ENCODE results near the gene GJC3. TPM values are rescaled to one million over a fixed set of nuclear protein-coding genes. Genes with fewer than 3 reads are reported as not detected.

Gene GJC3
- total and polyA plus RNA-seq, 2 of the 13 experiments (the other 11 are each of a cell fraction or from before 2014, with no cell fraction given), result 0.75 to 1.4 TPM

- ATAC-seq, result peak; percentile 99
- Histone ChIP-seq H3K9me3 (ENCODE audit: low read length) (no peaks in the 10 kb centered on the region), H3K9ac (ENCODE audit: insufficient read depth, low read depth, low read length) (peak within 1 kb of the TSS; percentile 94), H3K4me3 (replicated peaks in 1 of 3; ENCODE audit: insufficient read depth in 1 of 3, low read depth in 2 of 3, low read length in 3 of 3) (peak within 1 kb of the TSS; percentile 82 to 90 (median 86)), H3K4me1 (ENCODE audit: insufficient read depth, low read length) (peaks cover 35% of the 10 kb centered on the region), H3K27me3 (ENCODE audit: control insufficient read depth in 1 of 2, insufficient read depth in 2 of 2, low read length in 2 of 2) (no peaks in the 10 kb centered on the region; a peak in 1 of 5 replicates), H4K20me1 (ENCODE audit: insufficient read depth, low read length) (0 out of 2 replicates have a peak, but pooled peaks cover under 1% of the 10 kb centered on the region), H3K27ac (ENCODE audit: extremely low read length, insufficient read depth, low read length) (peak within 1 kb of the TSS; percentile 90), H3K4me2 (ENCODE audit: low read depth, low read length) (peak within 1 kb of the TSS; percentile 95), H3K36me3 (replicated peaks in 1 of 2; ENCODE audit: control insufficient read depth in 1 of 2, insufficient read depth in 2 of 2, low read length in 2 of 2) (peaks cover 6 to 20% of the 10 kb centered on the region in 2 experiments), H2AFZ (ENCODE audit: low read length) (peak within 1 kb of the TSS; percentile 90), H3K79me2 (ENCODE audit: insufficient read depth, low read length) (peaks cover 33% of the 10 kb centered on the region)
- in situ Hi-C loops (cut with HindIII; ENCODE audit: extremely low pct_ligation_motif_present, low pct_unique_long_range_greater_than_20kb), result loop anchor here (10.0 kb wide), 1 partner anchor 136 kb away; no protein-coding TSS in a partner anchor
- ChIA-PET CTCF (ENCODE audit: low intra/inter-chr PET ratio, low total read pairs) (no interaction called here), POLR2A (interaction anchor here (0.7 to 6.2 kb wide), 27 partner anchors 10 to 420 kb away, joined by 3 to 50 read pairs (median 5); partner anchors contain the start of genes AP4M1, AZGP1, FAM200A and GJC3)
- intact Hi-C loops (cut with micrococcal nuclease; ENCODE audit: unreplicated experiment), result loop anchor here (10.0 kb wide), 1 partner anchor 284 kb away; no protein-coding TSS in a partner anchor
- FAIRE-seq, result peak; percentile 42
- WGBS (ENCODE audit: low lambda C conversion rate), result 1% methylated on average over 13 of the region's 81 CpGs
- TSS peak; percentile 73 for BruUV-seq (replicated peaks)
- peak; percentile 90 for DNase-seq (ENCODE audit: low spot score)
- peak; percentile 24; the same call in 1 of the 2 replicates for TF ChIP-seq FOXC1 (CRISPR knock-in tag; IDR thresholded peaks at IDR 0.05; ENCODE audit: borderline replicate concordance)
- TF ChIP-seq ZBTB42 (CRISPR knock-in tag; IDR thresholded peaks at IDR 0.05), result 0 out of 2 replicates have a peak, but pooled peaks have one; percentile 60
- TF ChIP-seq, protein P1, sequence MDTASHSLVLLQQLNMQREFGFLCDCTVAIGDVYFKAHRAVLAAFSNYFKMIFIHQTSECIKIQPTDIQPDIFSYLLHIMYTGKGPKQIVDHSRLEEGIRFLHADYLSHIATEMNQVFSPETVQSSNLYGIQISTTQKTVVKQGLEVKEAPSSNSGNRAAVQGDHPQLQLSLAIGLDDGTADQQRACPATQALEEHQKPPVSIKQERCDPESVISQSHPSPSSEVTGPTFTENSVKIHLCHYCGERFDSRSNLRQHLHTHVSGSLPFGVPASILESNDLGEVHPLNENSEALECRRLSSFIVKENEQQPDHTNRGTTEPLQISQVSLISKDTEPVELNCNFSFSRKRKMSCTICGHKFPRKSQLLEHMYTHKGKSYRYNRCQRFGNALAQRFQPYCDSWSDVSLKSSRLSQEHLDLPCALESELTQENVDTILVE (CRISPR knock-in tag; IDR thresholded peaks at IDR 0.05), result peak; percentile 38; the same call in 1 of the 2 replicates
- TF ChIP-seq FOXO4 (CRISPR knock-in tag; conservative IDR thresholded peaks at IDR 0.05), result no peak
- TF ChIP-seq ZNF224 (CRISPR knock-in tag; IDR thresholded peaks at IDR 0.05), result 0 out of 2 replicates have a peak, but pooled peaks have one; percentile 45
- TF ChIP-seq FOSL2 (CRISPR knock-in tag; IDR thresholded peaks at IDR 0.05), result peak; percentile 54; the same call in 1 of the 2 replicates
- TF ChIP-seq ZFP41 (CRISPR knock-in tag; IDR thresholded peaks at IDR 0.05; ENCODE audit: borderline replicate concordance), result no peak
- no peak for TF ChIP-seq ZFP36 (IDR thresholded peaks at IDR 0.05; ENCODE audit: borderline replicate concordance, low read depth, low read length, partially characterized antibody)
- TF ChIP-seq ZBTB2 (CRISPR knock-in tag; IDR thresholded peaks at IDR 0.05; ENCODE audit: low read depth), result peak; percentile 36; the same call in 1 of the 2 replicates
- TF ChIP-seq SRSF1 (optimal IDR thresholded peaks at IDR 0.05; ENCODE audit: low read depth, low read length), result peak; percentile 51
- no peak for TF ChIP-seq ZNF883 (CRISPR knock-in tag; IDR thresholded peaks at IDR 0.05; ENCODE audit: not compliant biosample characterization)
- TF ChIP-seq TEAD3 (CRISPR knock-in tag; optimal IDR thresholded peaks at IDR 0.05; ENCODE audit: borderline replicate concordance), result peak; percentile 48
- TF ChIP-seq GABPA (IDR thresholded peaks at IDR 0.05; ENCODE audit: low read depth, low read length), result peak; percentile 88
- peak; percentile 98 for TF ChIP-seq GABPA (CRISPR knock-in tag; IDR thresholded peaks at IDR 0.05; ENCODE audit: low read depth)
- TF ChIP-seq SP2 (CRISPR knock-in tag; IDR thresholded peaks at IDR 0.05), result peak; percentile 78
- TF ChIP-seq YEATS2 (CRISPR knock-in tag; IDR thresholded peaks at IDR 0.05; ENCODE audit: borderline replicate concordance), result peak; percentile 93
Observed at GRCh38 chr7:99918959-99919813, 10.2 kb downstream of the GJC3 start, which contains the start of gene TRIM4. Gene TRIM4 (minus strand): TSS chr7:99919530. CDS start chr7:99919401, 129 bp downstream.

Measured in HepG2 (cell line).